NCI-H446 treated with DMSO at 0.1 percent for 48 hours (cell line): Measurements from ENCODE around the gene TDP2.

Experiments used
- DNase-seq: peaks from one replicate; lab custom pipeline; 2025; lab: John Stamatoyannopoulos, UW

Gene TDP2

GRCh38 chr6:24666641-24667377 is at the start of gene TDP2, which contains the start of gene ACOT13:
TSS of gene TDP2 (minus strand) at chr6:24666899. CDS start at chr6:24666862, 37 bp downstream.
TSS of gene ACOT13 (plus strand) at chr6:24667077. CDS start at chr6:24667264, 187 bp downstream.
- peak; percentile 90 for DNase-seq

GRCh38 chr6:24710519-24711303 is 44.0 kb upstream of the TDP2 start:
- no peak for DNase-seq

GRCh38 chr6:24709014-24709711 is 42.5 kb upstream of the TDP2 start:
- no peak for DNase-seq

- DNase-seq, result no peak
These were observed 41.9 kb upstream of the TDP2 start for GRCh38 chr6:24708612-24709011.

GRCh38 chr6:24704468-24704867 is 37.8 kb upstream of the TDP2 start:
- no peak for DNase-seq

- no peak for DNase-seq
These were observed 36.1 kb upstream of the TDP2 start for GRCh38 chr6:24702720-24703282.

GRCh38 chr6:24699521-24700359 is 33.0 kb upstream of the TDP2 start:
- DNase-seq, result no peak

- no peak for DNase-seq
These were observed 29.4 kb upstream of the TDP2 start for GRCh38 chr6:24696097-24696496.

GRCh38 chr6:24695635-24696034 is 28.9 kb upstream of the TDP2 start:
- peak; percentile 23 for DNase-seq

GRCh38 chr6:24694198-24694597 is 27.5 kb upstream of the TDP2 start:
- no peak for DNase-seq

GRCh38 chr6:24692848-24693592 is 26.3 kb upstream of the TDP2 start:
- DNase-seq, result no peak

GRCh38 chr6:24692415-24692814 is 25.7 kb upstream of the TDP2 start:
- no peak for DNase-seq

GRCh38 chr6:24692003-24692402 is 25.3 kb upstream of the TDP2 start:
- no peak for DNase-seq

GRCh38 chr6:24691550-24691949 is 24.9 kb upstream of the TDP2 start:
- no peak for DNase-seq

GRCh38 chr6:24690593-24690992 is 23.9 kb upstream of the TDP2 start:
- DNase-seq, result no peak

GRCh38 chr6:24689964-24690363 is 23.3 kb upstream of the TDP2 start:
- DNase-seq, result no peak

GRCh38 chr6:24686946-24687345 is 20.2 kb upstream of the TDP2 start:
- DNase-seq, result no peak

- no peak for DNase-seq
These were observed 19.7 kb upstream of the TDP2 start for GRCh38 chr6:24686408-24686807.

GRCh38 chr6:24683297-24684296 is 16.9 kb upstream of the TDP2 start:
- DNase-seq, result no peak
